GM10248 (cell line): ENCODE data around the gene PCNX1.

Experiments used
- CTCF ChIA-PET: fragments of 300-600 bp; sonication (Branson Sonifier 250); formaldehyde crosslinking; extraction: SDS; loops from one replicate; lab custom pipeline; 2021; ENCODE audit warnings: antibody characterized with exemption; lab: Yijun Ruan, JAX
- POLR2A ChIA-PET: fragments of 350-650 bp; sonication (Branson Sonifier 250); formaldehyde crosslinking; extraction: SDS; loops from one replicate; lab custom pipeline; 2020; ENCODE audit warnings: antibody characterized with exemption; lab: Yijun Ruan, JAX
- DNase-seq: peaks from one replicate; pipeline ENCODE4 v3.0.0; 2012; ENCODE audit errors: extremely low spot score
- TF ChIP-seq, protein P1 (sequence below): IDR thresholded peaks from 2 replicates; pipeline ENCODE4 v1.5.1; 2012; ENCODE audit warnings: mild to moderate bottlenecking, low read depth; ENCODE audit errors: extremely low read depth, missing control alignments, control extremely low read depth

The PCNX1 gene

GRCh38 chr14:70894868-70895267, 12.4 kb upstream of the PCNX1 start:
- CTCF ChIA-PET, result interaction anchor here (1.0 to 6.3 kb wide), 3 partner anchors 11 to 77 kb away, joined by 3 to 53 read pairs (median 3); partner anchors contain the start of gene PCNX1
- TF ChIP-seq, protein P1, sequence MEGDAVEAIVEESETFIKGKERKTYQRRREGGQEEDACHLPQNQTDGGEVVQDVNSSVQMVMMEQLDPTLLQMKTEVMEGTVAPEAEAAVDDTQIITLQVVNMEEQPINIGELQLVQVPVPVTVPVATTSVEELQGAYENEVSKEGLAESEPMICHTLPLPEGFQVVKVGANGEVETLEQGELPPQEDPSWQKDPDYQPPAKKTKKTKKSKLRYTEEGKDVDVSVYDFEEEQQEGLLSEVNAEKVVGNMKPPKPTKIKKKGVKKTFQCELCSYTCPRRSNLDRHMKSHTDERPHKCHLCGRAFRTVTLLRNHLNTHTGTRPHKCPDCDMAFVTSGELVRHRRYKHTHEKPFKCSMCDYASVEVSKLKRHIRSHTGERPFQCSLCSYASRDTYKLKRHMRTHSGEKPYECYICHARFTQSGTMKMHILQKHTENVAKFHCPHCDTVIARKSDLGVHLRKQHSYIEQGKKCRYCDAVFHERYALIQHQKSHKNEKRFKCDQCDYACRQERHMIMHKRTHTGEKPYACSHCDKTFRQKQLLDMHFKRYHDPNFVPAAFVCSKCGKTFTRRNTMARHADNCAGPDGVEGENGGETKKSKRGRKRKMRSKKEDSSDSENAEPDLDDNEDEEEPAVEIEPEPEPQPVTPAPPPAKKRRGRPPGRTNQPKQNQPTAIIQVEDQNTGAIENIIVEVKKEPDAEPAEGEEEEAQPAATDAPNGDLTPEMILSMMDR, result no peak
- POLR2A ChIA-PET, result no interaction called here
- no peak for DNase-seq

- TF ChIP-seq, protein P1, result no peak
- ChIA-PET CTCF (interaction anchor here (1.2 to 6.3 kb wide), 2 partner anchors 10 to 13 kb away, joined by 3 to 53 read pairs; partner anchors contain the start of gene PCNX1), POLR2A (no interaction called here)
- no peak for DNase-seq
These were observed 10.9 kb upstream of the PCNX1 start for GRCh38 chr14:70896317-70896716.

GRCh38 chr14:70896981-70897380, 10.3 kb upstream of the PCNX1 start:
- ChIA-PET CTCF (interaction anchor here (1.2 to 6.3 kb wide), 3 partner anchors 9 to 14 kb away, joined by 3 to 53 read pairs (median 7); partner anchors contain the start of gene PCNX1), POLR2A (no interaction called here)
- TF ChIP-seq, protein P1, result no peak
- DNase-seq, result no peak

GRCh38 chr14:70897464-70897863, 9.8 kb upstream of the PCNX1 start:
- POLR2A ChIA-PET, result no interaction called here

DNA sequence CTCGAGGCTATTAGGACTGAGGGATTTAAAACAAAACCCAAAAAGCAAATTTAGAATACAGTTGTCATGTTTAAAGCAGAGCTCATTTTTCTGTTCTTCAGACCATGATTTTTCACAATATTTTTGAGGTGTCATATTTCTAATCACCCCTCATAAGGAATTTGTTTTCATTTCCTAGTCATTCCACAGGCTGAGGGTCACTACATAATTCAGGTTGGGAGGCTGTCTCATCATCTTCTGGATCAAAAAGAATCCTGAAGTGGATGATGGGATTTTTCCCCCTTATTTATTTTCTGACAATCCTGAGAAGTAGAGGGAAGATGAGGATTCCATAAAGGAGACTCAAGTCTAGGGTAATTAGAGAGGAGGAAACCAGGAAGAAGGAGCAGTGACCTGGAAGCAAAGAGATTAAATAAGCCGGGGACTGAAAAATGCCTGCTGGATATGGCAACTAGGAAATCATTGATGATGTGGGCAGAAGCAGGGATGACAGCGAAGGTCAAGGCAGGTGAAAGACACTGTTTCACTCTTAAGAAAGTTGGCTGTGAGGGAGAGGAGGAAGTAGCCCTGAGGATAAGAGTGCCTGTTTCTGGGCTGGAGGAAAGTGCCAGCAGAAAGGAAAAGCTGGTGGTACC, 9.0 kb upstream of the PCNX1 start:
- no peak for DNase-seq
- TF ChIP-seq, protein P1, result no peak
- ChIA-PET POLR2A (no interaction called here), CTCF (interaction anchor here (2.3 to 6.3 kb wide), 2 partner anchors 8 to 11 kb away, joined by 7 to 53 read pairs; partner anchors contain the start of gene PCNX1)

More at GRCh38 chr14:70897464-70897863, 9.8 kb upstream of the PCNX1 start:
- no peak for DNase-seq
- CTCF ChIA-PET, result interaction anchor here (2.3 to 6.3 kb wide), 2 partner anchors 8 to 10 kb away, joined by 7 to 53 read pairs; partner anchors contain the start of gene PCNX1
- TF ChIP-seq, protein P1, result no peak

GRCh38 chr14:70901269-70901668, 6.0 kb upstream of the PCNX1 start:
- no peak for DNase-seq
- TF ChIP-seq, protein P1, result no peak
- POLR2A ChIA-PET, result interaction anchor here (0.5 kb wide), 1 partner anchor 1137 kb away, joined by 3 read pairs; no protein-coding TSS in a partner anchor
- CTCF ChIA-PET, result interaction anchor here (0.9 to 1.0 kb wide), 2 partner anchors 15 to 82 kb away, joined by 3 read pairs; no protein-coding TSS in a partner anchor
